ACHN (cell line): Measurements from ENCODE around the gene CDH16.

Source experiments
- DNase-seq: peaks from one replicate; pipeline ENCODE4 v3.0.0-alpha.2; 2015
- in situ Hi-C: cut with HindIII; loops from 2 replicates; pipeline ENCODE4 v1.10.0; 2017; ENCODE audit warnings: low sequenced_read_pairs, low pct_ligation_motif_present, low pct_unique_long_range_greater_than_20kb

CDH16 gene

GRCh38 chr16:66862023-66862520 lies 56.6 kb downstream of the CDH16 start:
- in situ Hi-C loops: no loop called here

GRCh38 chr16:66859397-66860068 lies 59.2 kb downstream of the CDH16 start:
- no peak for DNase-seq
- in situ Hi-C loops: no loop called here

More at GRCh38 chr16:66862023-66862520, 56.6 kb downstream of the CDH16 start:
- no peak for DNase-seq

DNA sequence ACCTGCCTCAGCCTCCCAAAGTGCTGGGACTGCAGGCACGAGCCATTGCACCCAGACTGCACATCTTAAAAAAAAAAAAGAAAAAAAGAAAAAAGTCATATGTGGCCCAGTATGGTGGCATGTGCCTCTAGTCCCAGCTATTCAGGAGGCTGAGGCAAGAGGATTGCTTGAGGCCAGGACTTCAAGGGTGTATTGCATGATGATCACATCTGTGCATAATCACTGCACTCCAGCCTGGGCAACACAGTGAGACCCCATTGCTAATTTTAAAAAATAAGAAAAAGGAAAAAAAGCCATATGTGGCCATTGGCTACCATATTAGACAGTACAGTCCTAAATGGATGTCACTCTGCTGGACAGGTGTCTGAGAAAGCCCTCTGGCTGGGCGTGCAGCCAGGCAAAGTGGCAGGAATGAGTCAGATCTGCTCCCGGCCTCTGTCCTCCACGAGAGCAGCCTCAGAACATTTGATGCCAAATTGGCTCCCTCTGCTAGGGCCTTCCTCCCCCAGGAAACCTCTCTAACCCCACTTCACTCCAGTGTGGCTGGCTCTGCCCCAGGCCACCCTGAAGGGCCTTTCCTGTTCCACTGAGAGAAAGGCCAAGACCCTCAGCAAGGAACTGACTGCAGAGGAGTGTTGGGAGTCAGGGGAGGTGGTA lies 59.8 kb downstream of the CDH16 start:
- in situ Hi-C loops: no loop called here
- DNase-seq: peak; percentile 61
